Fibroblast of the aortic adventitia (primary cell): ENCODE measurements around the gene RTTN. TPM values are rescaled to one million over a fixed set of nuclear protein-coding genes. Genes with fewer than 3 reads are reported as not detected.

Source experiments
- DNase-seq: peaks from one replicate; pipeline ENCODE4 v3.0.0-alpha.2; 2010; ENCODE audit warnings: low read depth
- H3K4me3 ChIP-seq: 2 replicates; pipeline ENCODE4 v1.5.1; 2011; ENCODE audit warnings: low read depth, mild to moderate bottlenecking, control low read depth, low read length, moderate library complexity
- CTCF ChIP-seq: IDR thresholded peaks from 2 replicates; pipeline ENCODE4 v1.5.1; 2011; ENCODE audit warnings: mild to moderate bottlenecking, low read length, control low read depth, inconsistent platforms; ENCODE audit not compliant: insufficient read depth
- total RNA-seq: library from RNA; depleted of rRNA; stranded (reverse); fragments of >200 nt; gene quantifications from 2 replicates; pipeline ENCODE4 v1.2.3, GENCODE V29; 2012; ENCODE audit warnings: low replicate concordance

Gene RTTN
- total RNA-seq, 1 donor: 38.6 TPM

- H3K4me3 ChIP-seq: no peak overlapping the region
- TF ChIP-seq CTCF: no peak
- DNase-seq: peak; percentile 37
Observed at GRCh38 chr18:69969491-69969890, 236.0 kb downstream of the RTTN start.

- no peak for TF ChIP-seq CTCF
- no peak for DNase-seq
- H3K4me3 ChIP-seq: no peak overlapping the region
Observed at GRCh38 chr18:69968039-69968438, 237.4 kb downstream of the RTTN start.

- no peak for DNase-seq
- H3K4me3 ChIP-seq: no peak overlapping the region
- TF ChIP-seq CTCF: no peak
Observed at GRCh38 chr18:69963196-69963595, 242.3 kb downstream of the RTTN start.

- DNase-seq: no peak
- no peak overlapping the region for H3K4me3 ChIP-seq
- TF ChIP-seq CTCF: no peak
Observed at GRCh38 chr18:69961718-69962117, 243.8 kb downstream of the RTTN start.

GRCh38 chr18:69958422-69958821 lies 247.1 kb downstream of the RTTN start:
- no peak overlapping the region for H3K4me3 ChIP-seq
- no peak for DNase-seq
- no peak for TF ChIP-seq CTCF

- no peak overlapping the region for H3K4me3 ChIP-seq
- no peak for TF ChIP-seq CTCF
- DNase-seq: no peak
Observed at GRCh38 chr18:69957747-69958146, 247.7 kb downstream of the RTTN start.
